H9 (cell line): ENCODE data around the gene MAPRE3. TPM values are rescaled to one million over a fixed set of nuclear protein-coding genes. Genes with fewer than 3 reads are reported as not detected.

ENCODE experiments used
- DNase-seq: peaks from one replicate; pipeline ENCODE4 v3.0.0-alpha.2; 2017
- H2AFZ ChIP-seq: one replicate; pipeline ENCODE4 v1.6.1; 2013; ENCODE audit warnings: mild to moderate bottlenecking, low read length, control low read depth, moderate library complexity
- H2AK5ac ChIP-seq: 2 replicates; pipeline ENCODE4 v1.6.1; 2013; ENCODE audit warnings: low read length, control low read depth, mixed read lengths; ENCODE audit not compliant: insufficient read length
- H2BK120ac ChIP-seq: one replicate; pipeline ENCODE4 v1.6.1; 2013; ENCODE audit warnings: low read depth, mild to moderate bottlenecking, low read length, control low read depth, inconsistent platforms; ENCODE audit not compliant: poor library complexity, severe bottlenecking
- H2BK12ac ChIP-seq: 2 replicates; pipeline ENCODE4 v1.6.1; 2013; ENCODE audit warnings: low read length, control low read depth, mixed read lengths, low read depth; ENCODE audit not compliant: insufficient read length
- H2BK15ac ChIP-seq: 2 replicates; pipeline ENCODE4 v1.6.1; 2013; ENCODE audit warnings: low read depth, low read length, control low read depth
- H2BK20ac ChIP-seq: one replicate; pipeline ENCODE4 v1.6.1; 2013; ENCODE audit warnings: low read depth, mild to moderate bottlenecking, low read length, control low read depth, inconsistent platforms; ENCODE audit not compliant: poor library complexity, severe bottlenecking
- H2BK5ac ChIP-seq: 2 replicates; pipeline ENCODE4 v1.6.1; 2013; ENCODE audit warnings: low read length, control low read depth, mixed read lengths; ENCODE audit not compliant: insufficient read length
- H3K14ac ChIP-seq: 2 replicates; pipeline ENCODE4 v1.6.1; 2013; ENCODE audit warnings: low read length, control low read depth; ENCODE audit not compliant: insufficient read depth
- H3K18ac ChIP-seq: 2 replicates; pipeline ENCODE4 v1.6.1; 2013; ENCODE audit warnings: low read depth, mild to moderate bottlenecking, mixed read lengths, low read length, control low read depth; ENCODE audit not compliant: insufficient read length
- H3K23ac ChIP-seq: 2 replicates; pipeline ENCODE4 v1.6.1; 2013; ENCODE audit warnings: low read length, control low read depth, mixed read lengths, low read depth; ENCODE audit not compliant: insufficient read length
- H3K23me2 ChIP-seq: 2 replicates; pipeline ENCODE4 v1.6.1; 2013; ENCODE audit warnings: low read depth, mild to moderate bottlenecking, mixed read lengths, low read length, control low read depth; ENCODE audit not compliant: insufficient read length, poor library complexity, severe bottlenecking
- H3K27ac ChIP-seq: 2 replicates; pipeline ENCODE4 v1.5.1; 2013; ENCODE audit warnings: low read length, control low read depth, mixed read lengths, low read depth; ENCODE audit not compliant: insufficient read length
- H3K27me3 ChIP-seq: 2 replicates; pipeline ENCODE4 v1.6.1; 2013; ENCODE audit warnings: low read length, control low read depth, inconsistent platforms; ENCODE audit not compliant: insufficient read depth
- H3K4ac ChIP-seq: 2 replicates; pipeline ENCODE4 v1.6.1; 2013; ENCODE audit warnings: low read depth, mild to moderate bottlenecking, control low read depth, inconsistent platforms, low read length, moderate library complexity
- H3K4me1 ChIP-seq: 2 replicates; pipeline ENCODE4 v1.6.1; 2013; ENCODE audit warnings: low read length, control low read depth, inconsistent platforms; ENCODE audit not compliant: insufficient read depth
- H3K4me2 ChIP-seq: 2 replicates; pipeline ENCODE4 v1.6.1; 2013; ENCODE audit warnings: low read length, control low read depth, mixed read lengths; ENCODE audit not compliant: insufficient read length, insufficient read depth
- H3K56ac ChIP-seq: 2 replicates; pipeline ENCODE4 v1.6.1; 2013; ENCODE audit warnings: low read depth, mild to moderate bottlenecking, mixed read lengths, low read length, control low read depth; ENCODE audit not compliant: insufficient read length
- H3K79me1 ChIP-seq: 2 replicates; pipeline ENCODE4 v1.6.1; 2013; ENCODE audit warnings: low read depth, mild to moderate bottlenecking, moderate library complexity, low read length, control low read depth, inconsistent platforms; ENCODE audit not compliant: insufficient read depth, poor library complexity, severe bottlenecking
- H3K79me2 ChIP-seq: 2 replicates; pipeline ENCODE4 v1.6.1; 2013; ENCODE audit warnings: low read length, control low read depth, inconsistent platforms; ENCODE audit not compliant: insufficient read depth
- H3K9ac ChIP-seq: 2 replicates; pipeline ENCODE4 v1.6.1; 2013; ENCODE audit warnings: low read length, control low read depth, mixed read lengths; ENCODE audit not compliant: insufficient read length; ENCODE audit errors: extremely low read depth
- H3K9me3 ChIP-seq: one replicate; pipeline ENCODE4 v1.6.1; 2013; ENCODE audit warnings: low read depth, low read length, inconsistent platforms; ENCODE audit not compliant: control insufficient read depth
- H3T11ph ChIP-seq: one replicate; pipeline ENCODE4 v1.6.1; 2013; ENCODE audit warnings: mild to moderate bottlenecking, low read length, control low read depth, inconsistent platforms
- H4K20me1 ChIP-seq: one replicate; pipeline ENCODE4 v1.6.1; 2013; ENCODE audit not compliant: control insufficient read depth, insufficient read length, insufficient read depth
- H4K5ac ChIP-seq: 2 replicates; pipeline ENCODE4 v1.6.1; 2013; ENCODE audit warnings: low read depth, mild to moderate bottlenecking, mixed read lengths, low read length, control low read depth; ENCODE audit not compliant: insufficient read length
- H4K8ac ChIP-seq: replicated peaks from 2 replicates; pipeline ENCODE4 v1.6.1; 2013; ENCODE audit warnings: low read length, control low read depth, mixed read lengths, low read depth; ENCODE audit not compliant: insufficient read length
- H4K91ac ChIP-seq: 2 replicates; pipeline ENCODE4 v1.6.1; 2013; ENCODE audit warnings: low read depth, mild to moderate bottlenecking, moderate library complexity, mixed read lengths, low read length, control low read depth; ENCODE audit not compliant: insufficient read length
- H3K27ac Mint-ChIP-seq, 3 experiments: 2 replicates in 2 of 3; 3 replicates in 1 of 3; pipeline ENCODE4 v1.8.0; 2020 to 2021; ENCODE audit warnings: mixed read lengths in 3 of 3, mild to moderate bottlenecking in 1 of 3, moderate library complexity in 1 of 3
- H3K27me3 Mint-ChIP-seq: 2 replicates; pipeline ENCODE4 v1.8.0; 2021; ENCODE audit warnings: low read depth, mild to moderate bottlenecking, moderate library complexity, mixed read lengths
- H3K36me3 Mint-ChIP-seq, 3 experiments: 2 replicates in 2 of 3; 3 replicates in 1 of 3; pipeline ENCODE4 v1.8.0; 2020 to 2021; ENCODE audit warnings: low read depth in 3 of 3, mixed read lengths in 3 of 3; ENCODE audit not compliant: insufficient read depth in 1 of 3
- H3K4me1 Mint-ChIP-seq, 2 experiments: 2 replicates each; pipeline ENCODE4 v1.8.0; 2020; ENCODE audit warnings: mixed read lengths in 2 of 2
- H3K4me3 Mint-ChIP-seq, 2 experiments: 2 replicates in 1 of 2; 3 replicates in 1 of 2; pipeline ENCODE4 v1.8.0; 2020 to 2021; ENCODE audit warnings: mild to moderate bottlenecking in 2 of 2, mixed read lengths in 2 of 2, moderate library complexity in 1 of 2
- H3K9me3 Mint-ChIP-seq, 2 experiments: 2 replicates in 1 of 2; 3 replicates in 1 of 2; pipeline ENCODE4 v1.8.0; 2020; ENCODE audit warnings: mild to moderate bottlenecking in 2 of 2, mixed read lengths in 2 of 2, moderate library complexity in 1 of 2
- WGBS: extraction: QIAGEN DNeasy Blood & Tissue Kit; methylation state at CpG from one replicate; pipeline ENCODE4 v1.1.7; 2013; ENCODE audit warnings: missing lambda C conversion rate, low lambda C conversion rate, mixed read lengths; ENCODE audit not compliant: insufficient read length; ENCODE audit errors: extremely low coverage; 5-methylcytosine and 5-hydroxymethylcytosine counted together
- total RNA-seq: library from RNA; stranded (reverse); gene quantifications from 2 replicates; pipeline ENCODE4 v1.2.1, GENCODE V29; 2021
- TF ChIP-seq, protein P1 (sequence below): fragments of 200-600 bp; sonication (generic); conservative IDR thresholded peaks from 3 replicates; pipeline ENCODE4 v1.8.0; 2021; ENCODE audit warnings: antibody characterized with exemption, mild to moderate bottlenecking

Gene MAPRE3
- total RNA-seq, 1 experiment from 2014 or later = 2.0 TPM

DNA sequence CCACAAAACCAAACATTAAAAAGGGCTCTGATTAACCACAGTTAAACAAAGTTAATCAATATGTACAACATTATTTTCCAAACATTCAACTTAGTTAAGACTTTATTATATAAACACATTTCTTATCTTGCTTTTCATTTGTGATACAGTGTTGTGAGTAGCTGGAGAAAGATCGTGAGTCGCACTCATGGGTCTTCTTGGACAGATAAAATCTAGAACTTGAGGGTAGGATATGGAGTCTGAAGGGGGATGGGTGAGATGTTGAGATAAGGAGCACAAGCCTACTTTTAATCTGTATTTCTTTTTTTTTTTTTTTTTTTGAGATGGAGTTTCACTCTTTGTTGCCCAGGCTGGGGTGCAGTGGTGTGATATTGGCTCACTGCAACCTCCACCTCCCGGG is 39.7 kb downstream of the MAPRE3 start:
- Histone ChIP-seq H2BK15ac (no peak overlapping the region), H3K27me3 (no peaks in the 10 kb centered on the region), H3K27ac (no peak overlapping the region), H4K8ac (no peak overlapping the region), H3K4me1 (no peaks in the 10 kb centered on the region), H3K9me3 (peaks cover 20% of the 10 kb centered on the region), H4K20me1 (no peaks in the 10 kb centered on the region), H4K5ac (no peak overlapping the region), H2BK20ac (no peak overlapping the region), H2BK120ac (no peak overlapping the region), H3K18ac (no peak overlapping the region), H3K9ac (no peak overlapping the region), H3K79me2 (no peaks in the 10 kb centered on the region), H3K56ac (no peak overlapping the region), H2BK5ac (no peak overlapping the region), H2AK5ac (no peak overlapping the region), H4K91ac (no peak overlapping the region), H3K4me2 (no peak overlapping the region), H3K79me1 (no peaks in the 10 kb centered on the region), H3K23me2 (no peaks in the 10 kb centered on the region), H3K23ac (no peak overlapping the region), H3T11ph (no peak overlapping the region), H2AFZ (no peak overlapping the region), H3K4ac (no peak overlapping the region), H3K14ac (no peak overlapping the region), H2BK12ac (no peak overlapping the region)
- Mint-ChIP-seq H3K4me3 (no peak overlapping the region), H3K36me3 (peaks cover 12 to 26% (median 26%) of the 10 kb centered on the region in 3 experiments), H3K27ac (no peak overlapping the region), H3K27me3 (peaks cover 10% of the 10 kb centered on the region; the same call in 1 of the 2 replicates), H3K4me1 (no peaks in the 10 kb centered on the region), H3K9me3 (peaks cover 13 to 20% of the 10 kb centered on the region in 2 experiments)
- TF ChIP-seq, protein P1, sequence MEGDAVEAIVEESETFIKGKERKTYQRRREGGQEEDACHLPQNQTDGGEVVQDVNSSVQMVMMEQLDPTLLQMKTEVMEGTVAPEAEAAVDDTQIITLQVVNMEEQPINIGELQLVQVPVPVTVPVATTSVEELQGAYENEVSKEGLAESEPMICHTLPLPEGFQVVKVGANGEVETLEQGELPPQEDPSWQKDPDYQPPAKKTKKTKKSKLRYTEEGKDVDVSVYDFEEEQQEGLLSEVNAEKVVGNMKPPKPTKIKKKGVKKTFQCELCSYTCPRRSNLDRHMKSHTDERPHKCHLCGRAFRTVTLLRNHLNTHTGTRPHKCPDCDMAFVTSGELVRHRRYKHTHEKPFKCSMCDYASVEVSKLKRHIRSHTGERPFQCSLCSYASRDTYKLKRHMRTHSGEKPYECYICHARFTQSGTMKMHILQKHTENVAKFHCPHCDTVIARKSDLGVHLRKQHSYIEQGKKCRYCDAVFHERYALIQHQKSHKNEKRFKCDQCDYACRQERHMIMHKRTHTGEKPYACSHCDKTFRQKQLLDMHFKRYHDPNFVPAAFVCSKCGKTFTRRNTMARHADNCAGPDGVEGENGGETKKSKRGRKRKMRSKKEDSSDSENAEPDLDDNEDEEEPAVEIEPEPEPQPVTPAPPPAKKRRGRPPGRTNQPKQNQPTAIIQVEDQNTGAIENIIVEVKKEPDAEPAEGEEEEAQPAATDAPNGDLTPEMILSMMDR = no peak
- DNase-seq = no peak
- no CpG with 5 or more reads among the region's 3 CpGs for WGBS
